Anterior cingulate cortex (tissue), 58 donors: ENCODE measurements around the gene IARS2.
"Not testable (repeated sequence)": the region's sequence is repeated elsewhere in the genome, so short reads cannot be mapped to it uniquely, and the experiment has no call there.

ENCODE experiments used
- DNase-seq, 58 donors: peaks; one replicate each; lab custom pipeline; 2025; lab: John Stamatoyannopoulos, UW

IARS2 gene

DNA sequence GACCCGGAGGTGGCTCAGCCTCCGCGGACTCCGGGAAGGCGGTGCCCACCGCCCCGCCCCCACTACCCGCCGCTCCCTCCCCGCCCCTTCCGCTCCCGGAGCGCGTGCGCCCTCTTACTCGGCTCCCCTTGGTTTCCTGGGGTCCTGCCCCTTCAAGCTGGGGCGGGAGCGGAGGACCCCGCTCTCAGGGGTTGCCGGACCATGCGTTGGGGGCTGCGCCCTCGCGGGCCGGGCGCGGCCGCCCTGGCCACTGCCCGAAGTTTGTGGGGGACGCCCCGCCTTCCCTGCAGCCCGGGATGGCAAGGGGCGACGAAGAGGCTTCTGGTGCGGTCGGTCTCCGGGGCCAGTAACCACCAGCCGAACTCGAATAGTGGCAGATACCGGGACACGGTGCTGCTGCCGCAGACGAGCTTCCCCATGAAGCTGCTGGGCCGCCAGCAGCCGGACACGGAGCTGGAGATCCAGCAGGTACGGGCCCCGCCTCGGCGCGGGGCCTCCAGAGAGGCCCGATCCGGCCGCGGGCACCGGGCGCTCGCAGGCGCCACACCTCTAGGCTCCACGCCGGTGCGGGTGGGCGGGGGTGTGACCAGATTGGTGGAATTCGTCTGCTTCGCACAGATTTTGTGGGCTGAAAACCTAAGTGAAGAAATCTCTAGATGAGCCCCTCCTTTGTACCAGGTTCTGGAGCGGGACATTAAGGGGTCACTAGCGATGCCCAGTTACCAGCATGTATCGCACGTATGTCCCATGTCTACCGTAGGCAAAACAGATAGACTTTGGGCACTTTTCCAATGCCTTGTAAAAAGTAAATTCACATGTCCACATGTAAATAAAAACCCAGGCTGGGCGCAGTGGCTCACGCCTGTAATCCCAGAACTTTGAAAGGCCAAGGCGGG is at the start of gene IARS2:
IARS2 (plus strand) TSS at position 117 of the 896 bp plus-strand sequence; CDS start at position 202, 85 bp downstream.
- DNase-seq: peak; percentile 28 to 91 (median 82)

DNA sequence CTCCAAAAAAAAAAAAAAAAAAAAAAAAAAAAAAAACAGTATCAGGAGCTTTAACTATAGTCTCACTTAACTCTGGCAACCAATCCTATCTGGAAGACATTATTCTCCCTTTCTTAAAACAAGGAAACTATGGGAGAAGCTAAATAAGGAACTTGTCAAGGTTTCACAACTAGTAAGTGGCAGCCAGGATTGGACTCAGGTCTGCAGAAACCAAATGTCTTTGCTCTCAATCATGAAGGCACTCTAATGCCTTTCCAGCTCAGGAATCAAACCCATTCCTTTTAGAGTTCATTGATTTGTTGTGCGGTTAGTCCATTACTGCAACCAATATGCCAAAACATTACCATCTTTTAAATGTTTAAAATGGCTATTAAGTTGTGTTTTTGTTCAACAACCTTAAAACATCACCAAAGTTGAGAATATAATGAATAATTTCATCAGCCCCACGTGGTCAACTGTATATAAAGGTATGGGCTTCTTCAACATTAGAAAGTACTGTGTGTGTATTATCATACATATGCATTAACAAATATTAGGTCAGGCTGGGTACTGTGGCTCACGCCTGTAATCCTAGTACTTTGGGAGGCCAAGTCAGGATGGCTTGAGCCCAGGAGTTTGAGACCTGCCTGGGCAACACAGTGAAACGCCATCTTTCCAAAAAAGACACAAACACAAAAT is 49.1 kb upstream of the IARS2 start:
- DNase-seq: no peak

GRCh38 chr1:220045356-220046051 is 48.4 kb upstream of the IARS2 start:
- no peak for DNase-seq

DNA sequence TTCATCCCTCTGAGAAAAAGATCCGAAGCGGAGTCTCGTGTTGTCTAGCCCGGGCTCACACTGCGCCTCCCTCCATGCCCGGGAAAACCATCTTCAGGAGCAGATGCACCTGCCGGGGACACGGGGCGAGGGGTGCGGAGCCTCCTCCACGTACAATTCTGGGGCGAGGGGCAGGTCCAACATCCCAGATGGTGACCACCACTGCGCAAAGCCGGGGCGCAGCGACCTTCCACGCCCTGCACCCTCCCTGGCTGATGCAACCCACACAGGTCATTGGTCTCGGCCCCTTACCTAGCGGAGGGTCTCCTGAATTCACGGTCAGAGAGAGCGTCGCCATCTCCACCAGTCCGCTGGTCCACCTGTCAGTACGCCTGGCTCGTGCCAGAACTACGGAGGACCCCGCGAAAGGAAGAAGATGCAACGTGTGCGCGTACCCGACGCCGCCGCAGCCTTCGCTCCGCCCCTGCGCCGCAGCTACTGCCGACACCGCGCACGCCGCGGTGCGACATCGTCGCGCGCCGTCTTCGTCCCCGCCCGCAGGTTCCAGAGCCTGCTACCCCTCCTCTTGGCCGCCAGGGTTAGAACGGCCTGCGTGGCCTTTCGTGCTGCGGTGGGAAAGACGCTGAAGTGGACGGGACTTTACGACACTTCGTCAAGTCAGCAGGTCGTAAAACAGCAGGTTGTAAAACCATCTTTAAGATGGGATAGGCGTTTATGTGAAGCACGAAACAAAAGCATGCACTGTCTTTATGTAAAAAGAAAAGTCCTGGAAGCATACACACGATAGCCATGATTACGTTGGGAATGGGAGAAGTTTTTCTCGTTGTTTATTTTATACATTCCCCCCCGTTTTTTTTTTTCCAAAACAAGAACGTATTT is 47.6 kb upstream of the IARS2 start, which contains the start of gene EPRS1:
EPRS1 (minus strand) TSS at position 454 of the 879 bp plus-strand sequence; CDS start at position 337, 117 bp downstream.
- peak; percentile 49 to 97 (median 90) for DNase-seq

GRCh38 chr1:220056374-220056773 is 37.6 kb upstream of the IARS2 start:
- DNase-seq: no peak

- no peak for DNase-seq
Measured at GRCh38 chr1:220060876-220061275, 33.1 kb upstream of the IARS2 start.

DNA sequence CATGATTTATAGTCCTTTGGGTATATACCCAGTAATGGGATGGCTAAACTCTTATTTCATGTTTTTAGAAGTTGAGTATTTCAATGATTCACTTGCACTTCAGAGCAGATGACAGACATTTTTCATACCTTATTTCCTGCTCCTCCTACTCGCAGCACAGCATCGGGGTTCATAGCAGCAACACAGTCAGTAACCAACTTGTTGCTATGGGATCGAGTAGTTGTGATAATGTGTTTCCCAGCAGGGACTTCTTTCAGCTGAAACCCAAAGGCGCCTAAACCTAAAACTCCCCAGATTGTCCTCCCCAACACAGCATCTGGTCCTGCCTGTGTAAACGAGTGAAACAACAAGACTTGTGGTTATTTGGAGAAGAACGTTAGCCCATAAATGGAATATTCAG is 31.3 kb upstream of the IARS2 start:
- DNase-seq: no peak

DNA sequence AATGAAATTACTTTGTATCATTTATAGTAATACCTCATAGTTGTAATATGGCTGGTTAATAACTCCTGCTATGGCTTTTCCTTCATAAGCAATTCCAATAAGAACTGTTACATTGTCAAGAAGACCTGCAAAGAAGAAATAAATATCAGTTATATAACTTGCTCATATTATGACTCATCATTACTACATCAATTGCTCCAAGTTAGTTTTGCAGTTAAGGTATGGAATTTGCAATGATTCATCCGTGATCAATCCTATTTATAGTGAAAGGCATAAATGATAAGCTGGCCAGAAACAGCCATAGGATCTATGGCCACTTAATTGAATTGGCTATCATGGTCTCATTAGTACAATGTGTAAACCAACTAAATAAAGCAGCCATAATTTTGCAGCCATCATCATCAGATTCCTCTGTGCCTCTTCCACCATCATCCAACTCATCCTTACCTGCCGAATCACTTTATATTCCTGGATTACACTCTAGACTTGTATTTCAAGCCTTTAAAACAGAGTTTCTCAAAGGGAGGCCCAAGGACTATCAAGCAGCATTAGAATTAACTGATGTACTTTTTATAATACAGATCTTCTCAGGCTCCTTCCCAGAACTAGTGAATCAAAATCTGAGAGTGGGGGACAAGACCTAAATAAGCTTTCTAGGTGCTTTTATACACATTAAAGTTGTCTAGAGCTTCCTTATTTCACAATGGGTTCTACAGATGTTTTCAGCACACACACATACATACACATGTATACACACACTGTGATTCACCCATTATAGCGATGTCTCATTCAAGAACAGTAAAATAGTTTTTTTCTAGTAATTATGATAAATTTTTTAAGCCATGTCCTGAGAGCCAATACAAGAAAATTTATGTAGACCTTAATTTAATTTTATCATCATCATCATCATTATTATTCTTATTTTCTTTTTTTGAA is 26.4 kb upstream of the IARS2 start:
- DNase-seq: no peak

DNA sequence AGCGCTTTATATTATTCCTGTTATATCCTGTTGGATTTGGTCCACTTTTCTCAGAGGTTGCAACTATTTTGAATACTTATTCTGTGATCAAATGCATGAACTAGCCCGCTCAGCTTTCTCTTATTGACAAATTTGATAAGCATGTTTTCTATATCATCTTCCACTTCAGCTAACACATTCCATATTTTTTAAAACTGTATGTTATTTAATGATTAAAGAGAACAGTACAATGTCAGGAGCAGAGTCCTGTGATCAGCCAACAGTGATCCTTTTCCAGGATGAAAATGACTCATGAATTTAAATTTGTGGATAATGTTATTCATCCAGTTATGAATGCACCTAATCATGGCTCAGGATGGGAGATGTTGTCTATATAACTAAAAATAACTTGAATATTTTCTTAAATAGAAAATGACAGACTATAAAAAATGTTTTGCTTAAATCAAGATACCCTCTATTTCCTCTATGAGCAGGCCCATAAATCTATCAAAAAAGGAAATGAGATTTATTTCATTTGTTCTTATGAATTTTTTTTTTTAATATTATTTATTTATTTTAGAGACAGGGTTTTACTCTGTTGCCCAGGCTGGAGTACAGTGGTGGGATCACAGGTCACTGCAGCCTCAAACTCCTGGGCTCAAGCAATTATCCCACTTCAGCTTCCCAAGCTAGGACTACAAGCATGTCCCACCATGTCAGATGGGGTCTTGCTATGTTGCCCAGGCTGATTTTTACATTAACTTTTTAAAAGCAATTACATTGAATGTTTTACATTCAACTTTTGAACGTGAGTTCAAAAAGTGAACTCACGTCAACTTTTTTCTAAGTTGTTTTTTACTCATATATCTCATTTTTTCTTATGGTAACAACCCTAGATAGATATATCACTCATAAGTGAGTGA is 16.8 kb upstream of the IARS2 start:
- no peak for DNase-seq

- DNase-seq: no peak
Measured at GRCh38 chr1:220077887-220078286, 16.0 kb upstream of the IARS2 start.

DNA sequence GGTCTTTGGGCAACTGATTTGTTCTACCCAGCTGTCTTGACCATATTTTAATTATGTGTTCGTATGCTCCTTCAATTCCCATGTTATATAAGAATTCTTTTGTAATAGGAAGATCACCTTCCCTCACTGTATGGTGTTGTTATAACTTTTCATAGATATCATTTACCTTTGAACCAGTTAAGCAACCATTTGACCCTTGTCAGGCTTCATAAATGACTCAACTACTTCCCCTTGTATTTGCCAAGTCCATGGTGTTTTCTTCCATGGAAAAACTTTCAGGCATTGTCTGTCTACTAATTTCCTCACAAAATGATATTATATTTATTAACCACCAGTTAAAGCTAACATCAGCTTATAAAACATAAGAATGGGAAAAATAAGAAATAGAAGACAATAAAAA is 9.5 kb upstream of the IARS2 start:
- DNase-seq: no peak

DNA sequence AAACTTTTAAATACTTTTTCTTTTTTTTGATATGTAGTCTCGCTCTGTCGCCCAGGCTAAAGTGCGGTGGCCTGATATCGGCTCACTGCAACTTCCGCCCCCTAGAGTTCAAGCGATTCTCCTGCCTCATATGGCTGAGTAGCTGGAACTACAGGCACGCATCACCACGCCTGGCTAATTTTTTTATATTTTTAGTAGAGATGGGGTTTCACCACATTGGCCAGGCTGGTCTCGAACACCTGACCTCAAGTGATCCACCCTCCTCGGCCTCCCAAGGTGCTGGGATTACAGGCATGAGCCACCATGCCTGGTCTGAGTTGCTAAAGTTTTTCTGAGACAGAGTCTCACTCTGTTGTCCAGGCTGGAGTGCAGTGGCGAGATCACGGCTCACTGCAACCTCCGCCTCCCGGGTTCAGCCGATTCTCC is 7.7 kb upstream of the IARS2 start:
- not testable (repeated sequence) for DNase-seq

- DNase-seq: peak; percentile 13 to 95 (median 88)
Measured at GRCh38 chr1:220089650-220090556, 4.0 kb upstream of the IARS2 start, which contains the start of gene BPNT1. BPNT1 (minus strand) TSS chr1:220089788; CDS start chr1:220079846, 9,942 bp downstream.

DNA sequence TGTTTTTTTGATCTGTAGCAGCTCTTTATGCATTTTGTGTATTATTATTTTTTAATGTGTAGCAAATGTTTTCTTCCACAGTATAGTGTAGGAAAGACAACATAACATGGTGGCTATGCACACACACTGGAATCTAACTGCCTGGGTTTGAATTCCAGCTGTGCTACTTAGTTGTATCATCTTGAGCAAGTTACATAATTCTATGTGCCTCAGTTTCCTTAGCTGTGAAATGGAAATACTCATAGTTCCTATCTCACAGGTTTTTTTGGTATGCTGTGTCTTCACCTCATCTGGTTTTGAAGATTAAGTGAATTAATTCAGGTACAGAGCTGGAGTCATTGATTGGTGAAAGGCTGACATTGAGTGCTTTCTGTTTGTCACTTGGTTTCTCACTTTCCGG is 1.2 kb upstream of the IARS2 start:
- no peak for DNase-seq

DNA sequence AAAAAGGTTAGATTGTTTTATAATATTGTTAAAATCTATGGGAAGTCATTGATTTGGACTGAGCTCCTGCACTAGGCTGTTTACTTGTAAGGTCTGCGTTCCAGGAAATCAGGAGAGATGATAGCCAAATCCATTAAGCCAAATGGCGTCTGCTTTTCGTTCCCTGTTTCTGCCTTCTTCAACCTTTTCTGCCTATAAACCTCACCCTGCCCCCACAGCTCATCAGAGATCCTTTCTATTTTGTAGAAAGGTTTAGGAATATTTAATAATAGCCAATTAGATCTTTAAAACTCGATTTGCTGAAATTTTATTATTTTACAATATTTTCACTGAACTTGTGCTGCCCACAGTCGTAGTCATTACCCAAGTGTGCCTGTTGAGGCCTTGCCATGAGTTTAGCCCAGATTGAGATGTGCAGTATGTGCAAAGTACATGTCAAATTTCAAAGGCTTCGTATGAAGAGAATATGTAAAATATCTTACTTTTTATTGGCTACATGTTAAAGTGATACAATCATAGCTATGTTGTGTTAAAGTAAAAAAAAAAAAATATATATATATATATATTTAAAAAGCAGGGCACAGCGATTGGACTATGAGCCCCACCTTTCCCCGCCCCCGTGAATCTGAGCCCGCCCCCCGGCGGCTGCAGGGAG is 444 bp upstream of the IARS2 start:
- peak in 1 of 58 donors; percentile 12 for DNase-seq

DNA sequence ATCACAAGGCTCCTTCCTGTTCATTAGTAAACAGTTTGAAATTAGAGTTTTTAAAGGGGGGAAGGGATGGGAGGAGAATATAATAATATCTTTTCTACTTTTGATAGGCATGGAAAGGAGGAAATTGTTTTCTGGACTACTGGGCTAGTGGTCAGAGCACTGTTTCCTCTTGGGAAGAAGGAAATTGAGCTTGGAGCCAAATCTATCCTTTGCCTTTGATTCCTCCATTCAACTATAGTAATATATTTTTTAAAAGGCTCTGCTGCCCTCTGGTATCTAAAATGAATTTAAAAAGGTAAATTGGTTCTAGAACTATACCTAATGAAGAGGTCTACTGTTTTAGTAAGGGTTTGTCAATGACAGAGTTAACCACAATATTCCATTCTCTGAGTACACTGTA is 5.9 kb downstream of the IARS2 start:
- no peak for DNase-seq
